Type B pancreatic cell (in vitro differentiated cells): ENCODE data around the gene FOSL2. TPM values are rescaled to one million over a fixed set of nuclear protein-coding genes. Genes with fewer than 3 reads are reported as not detected.

Experiments
- DNase-seq: peaks from one replicate; pipeline ENCODE4 v3.0.0; 2021; ENCODE audit warnings: mixed read lengths; ENCODE audit not compliant: unreplicated experiment; ENCODE audit errors: extremely low spot score
- H3K27ac Mint-ChIP-seq: 2 replicates; pipeline ENCODE4 v1.8.0; 2021; ENCODE audit warnings: mild to moderate bottlenecking, mixed read lengths
- H3K27me3 Mint-ChIP-seq: 2 replicates; pipeline ENCODE4 v1.8.0; 2021; ENCODE audit warnings: mixed read lengths
- H3K36me3 Mint-ChIP-seq: 2 replicates; pipeline ENCODE4 v1.8.0; 2021; ENCODE audit warnings: mixed read lengths
- H3K4me1 Mint-ChIP-seq: one replicate; pipeline ENCODE4 v1.8.0; 2021; ENCODE audit warnings: mixed read lengths; ENCODE audit not compliant: unreplicated experiment
- H3K4me3 Mint-ChIP-seq: 2 replicates; pipeline ENCODE4 v1.8.0; 2021; ENCODE audit warnings: mild to moderate bottlenecking, mixed read lengths
- H3K9me3 Mint-ChIP-seq: 2 replicates; pipeline ENCODE4 v1.8.0; 2021; ENCODE audit warnings: mixed read lengths
- total RNA-seq: library from RNA; stranded (reverse); gene quantifications from 2 replicates; pipeline ENCODE4 v1.2.1, GENCODE V29; 2021; ENCODE audit warnings: low replicate concordance
- TF ChIP-seq, protein P1 (sequence below): fragments of 200-600 bp; sonication (generic); conservative IDR thresholded peaks from 2 replicates; pipeline ENCODE4 v1.5.0; 2021; ENCODE audit warnings: antibody characterized with exemption, mild to moderate bottlenecking

Gene FOSL2
- total RNA-seq, 1 donor from 2014 or later = 42.1 TPM

DNA sequence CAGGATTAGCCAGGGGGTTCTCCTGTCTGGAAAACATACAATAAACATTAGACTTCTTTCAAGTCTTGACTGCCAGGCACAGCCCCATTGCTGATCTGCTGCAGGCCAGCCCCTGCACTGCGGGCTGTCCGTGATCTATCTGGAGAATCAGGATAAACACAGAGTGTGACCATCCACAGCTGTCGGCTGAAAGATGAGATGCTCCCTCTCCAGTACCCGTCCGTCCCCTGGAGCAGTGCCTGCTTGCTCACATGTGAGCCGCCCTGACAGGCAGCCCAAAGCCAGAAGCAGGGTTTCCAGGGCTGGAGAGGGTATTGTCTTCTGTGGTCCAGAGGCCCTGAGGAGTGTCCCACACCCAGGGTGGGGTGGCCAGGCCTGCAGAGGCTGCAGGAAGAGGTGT is 46.1 kb upstream of the FOSL2 start:
- H3K27ac Mint-ChIP-seq = no peak overlapping the region
- no peaks in the 10 kb centered on the region for H3K36me3 Mint-ChIP-seq
- peaks cover 36% of the 10 kb centered on the region for H3K4me1 Mint-ChIP-seq
- no peaks in the 10 kb centered on the region for H3K27me3 Mint-ChIP-seq
- H3K4me3 Mint-ChIP-seq = no peak overlapping the region
- TF ChIP-seq, protein P1, sequence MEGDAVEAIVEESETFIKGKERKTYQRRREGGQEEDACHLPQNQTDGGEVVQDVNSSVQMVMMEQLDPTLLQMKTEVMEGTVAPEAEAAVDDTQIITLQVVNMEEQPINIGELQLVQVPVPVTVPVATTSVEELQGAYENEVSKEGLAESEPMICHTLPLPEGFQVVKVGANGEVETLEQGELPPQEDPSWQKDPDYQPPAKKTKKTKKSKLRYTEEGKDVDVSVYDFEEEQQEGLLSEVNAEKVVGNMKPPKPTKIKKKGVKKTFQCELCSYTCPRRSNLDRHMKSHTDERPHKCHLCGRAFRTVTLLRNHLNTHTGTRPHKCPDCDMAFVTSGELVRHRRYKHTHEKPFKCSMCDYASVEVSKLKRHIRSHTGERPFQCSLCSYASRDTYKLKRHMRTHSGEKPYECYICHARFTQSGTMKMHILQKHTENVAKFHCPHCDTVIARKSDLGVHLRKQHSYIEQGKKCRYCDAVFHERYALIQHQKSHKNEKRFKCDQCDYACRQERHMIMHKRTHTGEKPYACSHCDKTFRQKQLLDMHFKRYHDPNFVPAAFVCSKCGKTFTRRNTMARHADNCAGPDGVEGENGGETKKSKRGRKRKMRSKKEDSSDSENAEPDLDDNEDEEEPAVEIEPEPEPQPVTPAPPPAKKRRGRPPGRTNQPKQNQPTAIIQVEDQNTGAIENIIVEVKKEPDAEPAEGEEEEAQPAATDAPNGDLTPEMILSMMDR = no peak
- DNase-seq = no peak
- H3K9me3 Mint-ChIP-seq = no peaks in the 10 kb centered on the region

- DNase-seq = no peak
- H3K4me1 Mint-ChIP-seq = peaks cover 33% of the 10 kb centered on the region
- TF ChIP-seq, protein P1 = no peak
- no peak overlapping the region for H3K4me3 Mint-ChIP-seq
- no peak overlapping the region for H3K27ac Mint-ChIP-seq
- H3K9me3 Mint-ChIP-seq = no peaks in the 10 kb centered on the region
- no peaks in the 10 kb centered on the region for H3K27me3 Mint-ChIP-seq
- no peaks in the 10 kb centered on the region for H3K36me3 Mint-ChIP-seq
These were observed 45.5 kb upstream of the FOSL2 start for GRCh38 chr2:28347193-28347592.

- no peaks in the 10 kb centered on the region for H3K27me3 Mint-ChIP-seq
- no peak for DNase-seq
- H3K36me3 Mint-ChIP-seq = no peaks in the 10 kb centered on the region
- H3K4me1 Mint-ChIP-seq = peaks cover 34% of the 10 kb centered on the region
- H3K9me3 Mint-ChIP-seq = no peaks in the 10 kb centered on the region
- TF ChIP-seq, protein P1 = no peak
- no peak overlapping the region for H3K27ac Mint-ChIP-seq
- no peak overlapping the region for H3K4me3 Mint-ChIP-seq
These were observed 45.1 kb upstream of the FOSL2 start for GRCh38 chr2:28347596-28347995.

GRCh38 chr2:28348149-28348567 is 44.5 kb upstream of the FOSL2 start:
- Mint-ChIP-seq H3K36me3 (no peaks in the 10 kb centered on the region), H3K27me3 (no peaks in the 10 kb centered on the region), H3K4me1 (peaks cover 30% of the 10 kb centered on the region), H3K4me3 (no peak overlapping the region), H3K27ac (no peak overlapping the region), H3K9me3 (no peaks in the 10 kb centered on the region)
- DNase-seq = no peak
- TF ChIP-seq, protein P1 = no peak

DNA sequence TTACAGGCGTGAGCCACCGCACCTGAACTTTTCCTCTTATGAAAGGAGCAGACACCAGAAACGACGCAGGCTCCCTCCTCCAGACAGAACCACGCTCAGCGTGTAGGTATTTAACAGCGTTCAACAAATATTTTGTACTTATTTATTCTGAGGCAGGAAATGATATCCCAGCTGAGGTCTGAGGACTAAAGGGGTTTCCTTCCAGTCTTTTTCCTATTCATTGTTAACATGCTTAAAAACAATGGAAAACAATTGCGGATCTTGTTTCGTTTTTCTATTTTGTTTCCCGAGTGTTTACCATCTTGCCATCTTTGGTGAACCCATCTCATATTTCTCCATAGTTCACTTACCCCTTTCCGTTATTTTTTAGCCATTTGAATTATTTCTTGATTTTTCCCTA is 43.7 kb upstream of the FOSL2 start:
- DNase-seq = no peak
- Mint-ChIP-seq H3K9me3 (no peaks in the 10 kb centered on the region), H3K36me3 (no peaks in the 10 kb centered on the region), H3K27me3 (no peaks in the 10 kb centered on the region), H3K4me1 (peaks cover 22% of the 10 kb centered on the region), H3K27ac (no peak overlapping the region), H3K4me3 (no peak overlapping the region)
- TF ChIP-seq, protein P1 = no peak
